Measurements from ENCODE around the gene IMPDH2. TPM values are rescaled to one million over a fixed set of nuclear protein-coding genes. Genes with fewer than 3 reads are reported as not detected.

IMPDH2 gene
- polyA plus RNA-seq, 3 donors = 20.8 to 67.3 (median 21.0) TPM

DNA sequence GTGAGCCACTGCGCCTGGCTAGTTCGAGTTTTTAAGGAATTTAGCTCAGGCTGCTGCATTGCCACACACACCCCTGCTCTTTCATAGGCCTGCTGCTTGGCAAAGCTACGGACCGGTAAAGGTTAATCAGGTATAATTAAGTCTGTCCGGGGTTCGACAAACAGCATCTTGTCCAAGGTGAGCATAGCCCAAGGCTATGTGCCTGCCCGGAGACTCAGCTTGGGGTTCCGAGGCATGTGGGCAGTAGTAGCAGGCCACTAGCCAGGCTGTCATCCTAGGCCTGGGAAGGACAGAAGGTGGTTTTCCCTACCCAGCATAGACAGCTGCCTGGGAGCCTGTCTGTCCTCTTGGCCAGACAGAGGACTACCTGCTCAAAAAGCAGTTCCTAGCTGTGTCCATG, 32.6 kb downstream of the IMPDH2 start:
- Mint-ChIP-seq H3K4me3 (no peak overlapping the region), H3K27ac (no peak overlapping the region), H3K36me3 (peaks cover 14 to 38% of the 10 kb centered on the region in 2 donors), H3K9me3 (no peaks in the 10 kb centered on the region), H3K27me3 (ENCODE audit: low read depth in 3 of 3) (peaks cover 0 to 1% (median 0%) of the 10 kb centered on the region in 3 donors), H3K4me1 (peaks cover 7% of the 10 kb centered on the region)
- H3K9ac ChIP-seq (ENCODE audit: insufficient read depth, low read length, poor library complexity, severe bottlenecking) = no peak overlapping the region
- peaks cover 1 to 2% of the 10 kb centered on the region in 2 donors for H3K4me1 ChIP-seq (ENCODE audit: control insufficient read depth in 1 of 2, insufficient read depth in 2 of 2, low read length in 2 of 2)
- intact Hi-C loops (cut with micrococcal nuclease) = loop anchor here in 1 of 2 donors (10.0 kb wide), 1 partner anchor 158 kb away; no protein-coding TSS in a partner anchor
- H3K27me3 ChIP-seq (ENCODE audit: control insufficient read depth in 2 of 2, insufficient read depth in 2 of 2, low read length in 2 of 2) = no peaks in the 10 kb centered on the region
- TF ChIP-seq, protein P1, sequence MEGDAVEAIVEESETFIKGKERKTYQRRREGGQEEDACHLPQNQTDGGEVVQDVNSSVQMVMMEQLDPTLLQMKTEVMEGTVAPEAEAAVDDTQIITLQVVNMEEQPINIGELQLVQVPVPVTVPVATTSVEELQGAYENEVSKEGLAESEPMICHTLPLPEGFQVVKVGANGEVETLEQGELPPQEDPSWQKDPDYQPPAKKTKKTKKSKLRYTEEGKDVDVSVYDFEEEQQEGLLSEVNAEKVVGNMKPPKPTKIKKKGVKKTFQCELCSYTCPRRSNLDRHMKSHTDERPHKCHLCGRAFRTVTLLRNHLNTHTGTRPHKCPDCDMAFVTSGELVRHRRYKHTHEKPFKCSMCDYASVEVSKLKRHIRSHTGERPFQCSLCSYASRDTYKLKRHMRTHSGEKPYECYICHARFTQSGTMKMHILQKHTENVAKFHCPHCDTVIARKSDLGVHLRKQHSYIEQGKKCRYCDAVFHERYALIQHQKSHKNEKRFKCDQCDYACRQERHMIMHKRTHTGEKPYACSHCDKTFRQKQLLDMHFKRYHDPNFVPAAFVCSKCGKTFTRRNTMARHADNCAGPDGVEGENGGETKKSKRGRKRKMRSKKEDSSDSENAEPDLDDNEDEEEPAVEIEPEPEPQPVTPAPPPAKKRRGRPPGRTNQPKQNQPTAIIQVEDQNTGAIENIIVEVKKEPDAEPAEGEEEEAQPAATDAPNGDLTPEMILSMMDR (IDR thresholded peaks at IDR 0.05) = no peak
- H3K36me3 ChIP-seq (replicated peaks in 1 of 2; ENCODE audit: control insufficient read depth in 1 of 2, insufficient read depth in 2 of 2, low read length in 2 of 2) = peaks cover 6 to 26% of the 10 kb centered on the region in 2 donors
- H4K20me1 ChIP-seq (ENCODE audit: insufficient read depth, low read length) = no peaks in the 10 kb centered on the region
- H3K27ac ChIP-seq (ENCODE audit: low read depth in 1 of 2, low read length in 2 of 2) = no peak overlapping the region
- peaks cover 8% of the 10 kb centered on the region for H3K79me2 ChIP-seq (ENCODE audit: insufficient read depth, low read length)
- WGBS (ENCODE audit: insufficient coverage) = 98% methylated on average over 8 of the region's 8 CpGs
- no peak for DNase-seq
- no peak overlapping the region for H3K4me3 ChIP-seq (replicated peaks in 1 of 3; ENCODE audit: low read depth in 2 of 3, low read length in 3 of 3)
- H3K9me3 ChIP-seq (replicated peaks in 1 of 2; ENCODE audit: control insufficient read depth in 1 of 2, insufficient read depth in 1 of 2, low read length in 2 of 2) = no peaks in the 10 kb centered on the region
- H3K4me2 ChIP-seq (replicated peaks; ENCODE audit: extremely low read depth, low read length, poor library complexity, severe bottlenecking) = no peak overlapping the region
- H2AFZ ChIP-seq (ENCODE audit: insufficient read depth, low read depth, low read length, poor library complexity, severe bottlenecking) = no peak overlapping the region

- intact Hi-C loops (cut with micrococcal nuclease) = loop anchor here in 1 of 2 donors (10.0 kb wide), 1 partner anchor 161 kb away; no protein-coding TSS in a partner anchor
- H3K4me1 ChIP-seq (ENCODE audit: control insufficient read depth in 1 of 2, insufficient read depth in 2 of 2, low read length in 2 of 2) = peaks cover 21 to 26% of the 10 kb centered on the region in 2 donors
- peaks cover 23% of the 10 kb centered on the region for H3K79me2 ChIP-seq (ENCODE audit: insufficient read depth, low read length)
- H4K20me1 ChIP-seq (ENCODE audit: insufficient read depth, low read length) = no peaks in the 10 kb centered on the region
- H2AFZ ChIP-seq (ENCODE audit: insufficient read depth, low read depth, low read length, poor library complexity, severe bottlenecking) = no peak overlapping the region
- H3K4me2 ChIP-seq (replicated peaks; ENCODE audit: extremely low read depth, low read length, poor library complexity, severe bottlenecking) = no peak overlapping the region
- no peaks in the 10 kb centered on the region for H3K27me3 ChIP-seq (ENCODE audit: control insufficient read depth in 2 of 2, insufficient read depth in 2 of 2, low read length in 2 of 2)
- H3K27ac ChIP-seq (ENCODE audit: low read depth in 1 of 2, low read length in 2 of 2) = no peak overlapping the region
- H3K36me3 ChIP-seq (replicated peaks in 1 of 2; ENCODE audit: control insufficient read depth in 1 of 2, insufficient read depth in 2 of 2, low read length in 2 of 2) = peaks cover 6 to 26% of the 10 kb centered on the region in 2 donors
- Mint-ChIP-seq H3K9me3 (no peaks in the 10 kb centered on the region), H3K4me1 (peaks cover 25% of the 10 kb centered on the region), H3K27ac (peak overlapping the region in 1 of 7 donors; percentile 23), H3K27me3 (ENCODE audit: low read depth in 3 of 3) (no peaks in the 10 kb centered on the region), H3K4me3 (no peak overlapping the region), H3K36me3 (peaks cover 12 to 32% of the 10 kb centered on the region in 2 donors)
- TF ChIP-seq, protein P1 (IDR thresholded peaks at IDR 0.05) = no peak
- H3K4me3 ChIP-seq (replicated peaks in 1 of 3; ENCODE audit: low read depth in 2 of 3, low read length in 3 of 3) = no peak overlapping the region
- no peak overlapping the region for H3K9ac ChIP-seq (ENCODE audit: insufficient read depth, low read length, poor library complexity, severe bottlenecking)
- no peak for DNase-seq
- H3K9me3 ChIP-seq (replicated peaks in 1 of 2; ENCODE audit: control insufficient read depth in 1 of 2, insufficient read depth in 1 of 2, low read length in 2 of 2) = no peaks in the 10 kb centered on the region
These were observed 35.4 kb downstream of the IMPDH2 start for GRCh38 chr3:48993834-48994233.

Measured in CD14-positive monocyte (primary cell).